Brain pericyte (primary cell): ENCODE data around the gene SEMA3E.

Experiments
- DNase-seq: peaks from one replicate; pipeline ENCODE4 v3.0.0-alpha.2; 2012; ENCODE audit warnings: low read depth, low spot score

Gene SEMA3E

DNA sequence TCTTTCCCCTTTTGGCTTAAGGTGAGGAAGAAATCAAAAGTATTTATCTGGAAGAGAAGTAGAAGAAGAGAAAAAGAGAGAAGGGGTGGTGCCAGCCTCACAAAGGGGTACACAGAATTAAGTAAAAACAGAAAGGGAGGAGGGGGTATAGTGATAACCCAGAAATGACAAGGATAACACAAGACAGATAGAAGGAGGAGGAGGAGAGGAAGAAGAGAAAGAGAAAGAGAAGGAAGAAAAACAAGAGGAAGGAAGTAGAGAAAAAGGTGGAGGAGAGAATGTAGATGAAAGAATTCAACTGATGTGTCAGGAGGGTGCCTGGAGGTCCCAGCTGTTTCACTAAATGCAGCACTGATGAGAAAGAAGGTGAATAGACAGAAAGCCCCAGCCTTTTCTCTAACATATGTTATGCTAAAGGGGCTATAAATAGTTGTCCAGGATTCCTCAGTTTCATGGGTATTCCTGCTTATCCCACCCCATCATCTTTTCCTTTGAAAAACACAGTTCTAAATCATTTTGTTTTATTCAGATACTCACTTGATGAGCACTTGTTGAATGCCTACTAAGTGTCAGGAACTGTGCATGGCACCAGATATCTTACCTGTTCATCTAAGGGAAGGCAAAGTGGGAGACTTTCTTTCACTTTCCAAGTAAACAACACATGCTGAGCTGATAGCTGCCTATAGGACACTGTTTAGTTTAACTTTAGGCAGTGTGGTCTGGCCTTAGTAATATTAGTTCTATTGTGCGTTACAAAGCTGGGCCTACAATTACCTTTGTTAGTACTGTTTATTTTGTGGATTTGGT, 8.0 kb downstream of the SEMA3E start:
- DNase-seq: no peak

DNA sequence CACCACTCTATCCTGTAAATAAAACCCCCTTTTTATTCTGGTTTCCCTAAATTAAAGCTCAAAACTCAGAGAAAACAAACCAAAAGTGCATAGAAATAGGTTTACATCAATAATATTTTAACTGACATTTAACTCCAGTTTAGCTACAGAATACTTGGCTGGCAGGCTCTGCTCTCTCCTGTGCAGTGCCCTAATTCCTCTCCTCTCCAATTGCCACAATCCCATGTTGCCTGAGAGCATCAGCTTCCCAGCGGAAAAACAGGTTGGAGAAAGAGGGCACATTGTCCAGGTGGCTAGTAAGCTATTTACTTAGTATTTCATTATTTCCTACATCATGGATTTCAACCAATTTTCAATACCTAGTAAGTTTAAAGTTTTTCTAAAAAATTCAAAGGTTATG, 8.7 kb downstream of the SEMA3E start:
- DNase-seq: no peak

DNA sequence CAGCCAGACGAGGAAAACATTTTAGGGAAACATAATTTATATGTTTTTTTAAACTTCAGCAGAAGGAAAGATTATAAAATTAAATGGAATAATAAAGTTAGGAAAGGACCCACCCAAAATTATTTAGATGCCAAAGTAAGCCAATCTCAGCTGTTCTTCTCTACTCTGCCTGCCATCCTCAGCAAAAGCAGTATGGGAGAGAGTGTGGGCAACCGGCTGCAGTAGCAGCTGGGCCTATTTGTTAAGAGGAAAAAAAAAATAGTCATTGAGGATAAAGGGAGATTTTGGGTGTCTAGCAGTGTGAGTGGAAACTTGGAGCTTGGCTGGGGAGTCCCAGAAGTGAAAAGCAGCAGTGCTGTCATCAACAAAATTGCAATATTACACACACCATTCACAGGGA, 15.4 kb downstream of the SEMA3E start:
- DNase-seq: no peak

DNA sequence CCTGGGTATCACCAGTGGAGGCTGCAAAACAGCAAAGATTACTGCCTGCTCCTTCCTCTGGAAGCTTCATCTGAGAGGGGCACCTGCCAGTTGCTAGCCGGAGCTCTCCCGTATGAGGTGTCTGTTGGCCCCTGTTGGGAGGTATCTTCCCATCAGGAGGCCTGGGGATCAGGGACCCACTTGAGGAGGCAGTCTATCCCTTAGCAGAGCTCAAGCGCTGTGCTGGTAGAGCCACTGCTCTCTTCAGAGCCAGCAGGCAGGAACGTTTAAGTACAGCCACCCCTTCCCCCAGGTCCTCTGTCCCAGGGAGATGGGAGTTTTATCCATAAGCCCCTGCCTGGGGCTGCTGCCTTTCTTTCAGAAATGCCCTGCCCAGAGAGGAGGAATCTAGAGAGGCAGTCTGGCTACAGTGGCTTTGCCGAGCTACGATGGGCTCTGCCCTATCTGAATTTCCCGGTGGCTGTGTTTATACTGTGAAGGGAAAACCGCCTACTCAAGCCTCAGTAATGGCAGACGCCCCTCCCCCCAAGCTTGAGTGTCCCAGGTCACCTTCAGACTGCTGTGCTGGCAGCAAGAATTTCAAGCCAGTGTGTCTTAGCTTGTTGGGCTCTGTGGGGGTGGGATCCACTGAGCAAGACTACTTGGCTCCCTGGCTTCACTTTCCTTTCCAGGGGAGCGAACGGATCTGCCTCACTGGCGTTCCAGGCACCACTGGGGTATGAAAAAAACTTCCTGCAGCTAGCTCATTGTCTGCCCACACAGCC, 19.6 kb downstream of the SEMA3E start:
- no peak for DNase-seq

DNA sequence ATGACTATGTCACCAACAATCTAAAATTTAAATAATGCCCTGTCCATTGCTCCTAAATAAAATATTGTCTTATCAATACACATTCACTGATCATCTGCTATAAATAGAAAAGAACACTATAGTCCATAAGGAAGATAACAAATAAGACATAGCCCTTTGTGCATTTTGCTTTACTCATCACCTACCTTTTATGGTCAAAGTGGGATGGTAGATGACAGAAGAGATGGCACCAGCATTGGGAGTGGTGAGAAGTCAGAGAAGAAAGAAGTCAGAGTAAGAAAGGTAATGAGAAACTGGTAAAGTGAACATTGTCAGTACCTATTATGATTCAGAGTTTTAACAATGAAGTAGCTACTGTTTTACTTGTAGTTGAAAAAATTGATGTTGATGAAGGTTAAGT, 31.1 kb downstream of the SEMA3E start:
- DNase-seq: no peak

DNA sequence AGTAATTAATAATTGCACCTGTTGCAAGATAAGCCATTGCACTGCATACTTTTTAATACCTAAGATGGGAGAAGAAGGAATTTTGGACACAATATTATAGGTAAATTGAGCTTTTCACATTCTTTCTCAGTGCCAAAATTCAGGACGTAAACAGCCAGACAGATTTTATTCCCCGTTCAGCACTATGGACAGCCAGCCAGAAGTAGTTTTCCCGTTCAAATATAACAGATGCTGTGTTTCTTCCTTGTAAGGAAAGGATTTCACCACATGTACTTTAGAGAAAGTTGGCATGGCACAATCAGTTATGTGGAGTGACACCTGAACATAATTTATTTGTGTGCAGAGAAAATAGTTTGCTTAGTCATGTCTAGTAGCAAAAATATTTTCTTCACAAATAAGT, 34.8 kb downstream of the SEMA3E start:
- DNase-seq: no peak

DNA sequence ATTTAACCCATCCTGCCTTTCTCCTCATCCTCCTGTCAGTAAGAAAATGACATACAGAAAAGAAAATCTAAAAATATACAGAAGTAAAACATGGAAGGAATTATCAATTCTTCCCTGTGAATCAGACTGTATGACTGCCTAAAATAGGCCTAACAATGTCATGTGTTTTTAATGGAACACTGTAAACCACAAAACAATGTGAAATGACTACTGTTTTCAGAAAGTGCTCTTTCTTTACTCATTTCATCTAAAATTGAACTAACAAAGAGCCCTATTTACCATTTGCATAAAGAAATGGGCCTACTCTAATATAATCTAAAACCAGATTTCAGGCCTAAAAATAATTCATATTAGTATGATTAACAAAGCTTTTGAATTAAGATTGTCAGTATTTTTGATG, 35.7 kb downstream of the SEMA3E start:
- DNase-seq: no peak

DNA sequence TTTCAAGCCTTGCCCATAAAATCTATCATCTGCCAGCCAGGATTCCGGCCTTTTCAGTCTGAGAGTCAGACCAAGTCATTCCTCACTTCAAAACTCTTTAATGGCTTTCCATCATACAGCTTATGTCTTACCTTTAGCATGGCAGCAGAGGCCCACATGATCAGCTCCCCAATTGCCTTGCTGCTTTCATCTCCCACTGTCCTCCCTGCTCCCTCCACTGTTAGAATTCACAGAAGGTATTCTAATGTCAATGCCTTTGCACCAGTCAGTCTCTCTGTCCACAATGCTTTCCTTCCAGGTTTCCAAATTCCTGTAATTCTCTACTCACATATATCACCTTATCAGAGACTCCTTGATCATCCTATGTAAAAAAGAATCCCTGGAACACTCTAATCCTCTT, 37.2 kb downstream of the SEMA3E start:
- DNase-seq: no peak

DNA sequence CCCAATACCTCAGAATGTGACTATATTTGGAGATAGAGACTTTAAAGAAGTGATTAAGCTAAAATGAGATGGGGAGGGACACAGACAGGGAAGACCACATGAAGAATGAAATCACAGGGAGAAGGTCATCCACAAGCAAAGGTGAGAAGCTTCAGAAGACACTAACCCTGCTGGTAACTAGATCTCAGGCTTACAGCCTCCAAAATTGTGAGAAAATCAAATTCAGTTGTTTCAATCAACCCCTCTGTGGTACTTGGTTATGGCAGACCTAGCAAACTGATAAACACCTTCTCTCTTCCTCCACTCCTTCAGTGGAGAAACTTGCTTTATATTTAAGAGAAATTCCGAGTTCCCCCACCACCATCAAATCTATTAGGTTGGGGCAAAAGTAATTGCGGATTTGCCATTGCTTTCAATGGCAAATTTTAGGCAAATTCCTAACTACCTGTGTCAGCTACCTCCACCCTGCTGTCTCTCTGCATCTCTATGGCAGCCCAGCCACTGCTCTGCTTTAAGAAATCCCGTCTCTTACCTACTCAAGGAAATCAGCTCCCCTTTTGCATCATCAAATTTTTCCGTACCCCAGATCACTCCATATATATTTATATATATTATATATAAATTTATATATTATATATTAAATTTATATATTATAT, 38.2 kb downstream of the SEMA3E start:
- no peak for DNase-seq

DNA sequence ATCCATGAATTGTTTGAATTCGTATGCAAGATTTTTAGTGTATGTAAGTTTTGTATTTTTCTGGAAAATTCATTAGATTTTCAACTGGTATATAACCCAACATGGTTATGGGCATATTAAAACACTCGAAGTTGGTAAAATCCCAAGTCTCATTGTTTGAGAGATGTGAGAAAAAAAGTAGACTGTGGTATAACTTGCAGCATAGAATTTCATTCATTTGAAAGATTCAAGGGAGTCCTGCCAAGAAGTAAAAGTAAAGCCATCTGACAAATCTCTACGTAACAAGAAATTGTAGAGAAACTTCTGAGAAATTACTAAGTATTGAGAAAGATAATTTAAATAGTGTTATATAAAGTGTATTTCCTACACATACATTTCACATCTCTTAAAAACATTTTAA, 40.2 kb downstream of the SEMA3E start:
- no peak for DNase-seq

DNA sequence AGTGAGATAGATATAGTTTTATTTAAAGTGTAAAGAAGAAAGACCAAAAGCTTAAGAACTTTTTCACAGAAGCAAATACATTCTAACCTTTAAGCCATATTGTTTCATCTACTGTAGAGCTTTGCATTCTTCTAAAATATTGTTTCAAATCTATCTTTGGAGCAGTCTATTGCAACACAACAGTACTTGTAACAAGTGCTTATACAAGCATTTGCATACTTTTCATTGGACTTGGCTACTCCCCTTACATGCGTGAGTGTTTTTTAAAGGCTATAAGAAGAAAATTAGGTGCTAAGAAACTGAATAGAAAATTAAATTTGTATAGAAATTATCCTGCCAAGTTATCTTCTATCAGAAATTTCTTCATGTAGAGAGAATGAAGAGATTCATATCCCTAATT, 45.3 kb downstream of the SEMA3E start:
- no peak for DNase-seq

DNA sequence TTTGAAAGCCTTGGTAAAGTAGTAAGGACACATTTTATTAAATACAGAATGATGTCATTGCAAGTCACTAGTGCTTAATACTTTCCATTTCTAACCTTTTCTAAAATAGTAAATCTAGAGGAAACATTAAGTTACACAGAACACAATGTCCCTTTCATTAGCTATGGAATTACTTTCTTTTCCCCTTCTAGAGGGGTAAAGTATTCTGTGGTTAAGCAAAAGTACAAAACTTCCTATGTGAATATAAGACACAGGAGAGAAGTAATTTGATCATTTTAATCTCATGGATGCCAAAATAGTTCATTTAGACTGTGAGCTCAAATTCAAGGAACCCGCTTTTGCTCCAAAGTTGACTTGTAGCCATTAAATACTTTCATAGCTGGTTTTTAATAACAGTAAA, 49.8 kb downstream of the SEMA3E start:
- no peak for DNase-seq

DNA sequence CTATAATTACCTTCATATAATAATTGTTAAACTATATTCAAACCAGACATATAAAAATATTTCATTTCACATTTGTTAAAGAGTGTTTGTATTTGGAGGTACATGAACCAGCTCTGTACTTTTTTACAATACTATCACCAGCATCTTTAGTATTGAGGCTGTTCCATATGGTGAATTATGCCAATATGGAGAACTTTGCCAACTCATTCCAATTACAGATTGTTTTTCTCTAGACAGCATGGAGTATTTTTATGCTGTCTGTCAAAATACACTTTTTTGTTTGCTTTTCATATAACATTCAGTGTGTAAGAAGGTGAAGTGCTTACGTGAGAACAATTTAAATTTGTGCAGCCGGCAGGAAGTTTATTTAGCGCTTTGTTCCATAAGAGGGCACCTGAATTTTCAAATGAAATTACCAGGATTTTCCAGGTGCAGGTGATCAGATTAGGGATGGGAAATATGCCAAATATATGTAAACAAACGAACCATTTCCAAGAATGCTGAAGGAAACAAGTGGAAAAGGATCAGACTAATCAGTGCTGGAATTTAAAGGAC, 54.9 kb downstream of the SEMA3E start:
- no peak for DNase-seq

DNA sequence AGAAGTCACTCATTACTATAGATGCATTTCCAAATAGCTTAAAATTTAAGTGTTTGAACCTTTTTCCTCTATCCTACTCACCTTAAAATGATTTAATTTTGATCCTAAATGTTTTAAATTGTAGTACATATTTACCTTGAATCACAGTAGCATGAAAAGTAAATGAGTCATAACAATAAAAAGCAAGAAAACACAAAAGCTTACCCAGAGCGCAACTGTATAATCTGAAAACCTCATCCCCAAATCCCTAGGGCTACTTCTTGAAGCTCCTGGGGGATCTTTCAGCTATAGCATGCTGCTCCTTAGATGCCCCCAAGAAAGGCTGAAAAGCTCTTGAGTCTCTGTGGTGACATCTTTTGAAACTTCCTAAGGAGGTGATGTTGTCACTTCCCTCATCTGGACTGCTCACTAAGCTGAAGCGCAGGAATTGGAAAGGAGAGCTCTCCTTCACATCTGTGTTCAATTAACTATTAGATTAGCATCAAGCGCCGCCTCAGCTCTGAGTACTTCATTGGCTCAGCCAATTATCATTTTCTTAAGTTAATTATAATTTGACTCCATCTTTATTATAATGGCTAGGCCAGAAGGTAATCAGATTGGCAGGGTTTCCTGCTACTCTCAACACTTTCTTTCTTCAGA, 60.2 kb downstream of the SEMA3E start:
- no peak for DNase-seq

DNA sequence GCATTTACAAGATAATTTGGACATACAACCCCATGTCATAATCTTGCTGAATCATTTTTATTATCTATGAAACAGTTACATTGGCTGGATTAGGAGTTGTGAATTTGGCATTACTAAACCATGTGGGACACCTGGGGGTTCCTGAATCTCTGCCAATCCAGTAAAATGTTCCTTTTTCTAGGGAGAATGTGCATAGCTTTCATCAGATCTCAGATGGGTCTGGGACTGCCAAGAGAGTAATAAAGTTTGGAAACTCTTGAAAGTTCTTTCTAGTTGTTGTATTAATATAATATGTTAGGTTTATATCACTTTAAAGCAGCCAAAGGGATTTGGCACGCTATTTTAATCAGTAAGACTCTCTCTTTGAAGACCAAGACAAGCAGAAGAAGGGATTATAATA, 62.7 kb downstream of the SEMA3E start:
- DNase-seq: no peak

DNA sequence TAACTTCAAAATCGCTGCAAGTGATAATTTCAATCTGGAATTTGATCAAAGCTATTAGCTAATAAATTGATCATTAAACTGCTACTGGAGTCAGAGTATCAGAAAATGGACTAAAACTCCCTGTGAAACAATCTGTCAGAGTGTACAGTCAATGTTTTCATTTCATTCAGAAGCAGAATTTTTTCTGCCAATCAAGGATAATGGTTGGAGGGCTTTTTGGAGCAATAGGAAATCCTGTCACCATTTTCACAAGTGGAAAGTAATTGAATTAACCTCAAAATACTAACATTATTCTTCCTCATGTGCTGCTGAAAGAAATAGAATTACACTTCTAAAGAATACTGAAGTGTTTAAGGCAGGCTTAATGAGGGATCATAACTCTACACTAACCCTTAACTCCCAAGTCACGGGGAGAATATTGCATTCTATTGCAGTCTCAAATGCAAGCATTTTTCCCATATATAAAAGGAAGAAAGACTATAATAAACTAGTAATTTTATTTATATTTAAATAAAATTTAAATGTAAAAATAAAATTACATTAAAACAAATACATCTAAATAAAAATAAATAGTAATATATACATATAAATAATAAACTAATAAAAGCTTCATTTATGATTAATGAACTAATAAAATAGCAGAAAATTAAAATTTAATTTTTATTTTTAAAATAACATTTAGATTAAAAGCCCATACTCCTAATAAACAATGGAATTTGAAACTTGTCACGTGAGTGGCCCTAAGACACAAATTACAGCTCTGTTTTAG, 67.1 kb downstream of the SEMA3E start:
- no peak for DNase-seq

DNA sequence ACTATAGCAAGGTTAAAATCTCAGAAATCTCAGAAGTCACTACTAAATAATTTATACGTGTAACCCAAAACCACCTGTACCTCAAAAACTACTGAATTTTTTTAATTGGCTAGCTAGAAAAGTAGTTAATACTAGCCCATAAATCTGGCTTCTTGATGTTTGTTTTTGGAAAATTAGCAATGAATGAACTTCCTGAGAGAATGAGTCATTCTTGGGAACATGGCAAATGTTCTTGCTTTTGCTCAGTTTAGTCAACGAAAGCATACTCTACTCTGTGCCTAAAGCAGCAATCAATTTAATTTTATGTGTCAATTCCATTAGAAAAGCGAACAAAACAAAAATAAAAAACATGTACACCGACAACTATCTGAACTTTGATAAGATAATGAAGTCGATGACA, 69.2 kb downstream of the SEMA3E start:
- no peak for DNase-seq

DNA sequence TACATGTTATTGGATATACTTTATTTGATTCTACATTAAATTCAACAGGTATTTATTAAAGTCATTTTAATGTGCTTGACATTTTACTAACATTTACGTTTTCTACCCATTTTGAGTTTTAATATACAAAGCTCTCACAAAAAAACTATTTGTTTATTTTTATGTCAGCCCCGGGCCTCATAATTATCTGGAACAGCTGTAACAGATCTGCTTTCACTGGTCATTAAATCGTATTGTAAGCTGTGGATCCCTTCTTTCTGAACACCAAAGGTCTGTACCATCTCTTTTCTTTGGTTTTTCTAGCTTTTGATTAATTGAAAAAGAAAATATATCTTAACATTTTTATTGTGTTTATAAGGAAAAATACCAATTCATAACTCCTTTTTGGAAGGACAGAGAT, 73.5 kb downstream of the SEMA3E start:
- DNase-seq: no peak

DNA sequence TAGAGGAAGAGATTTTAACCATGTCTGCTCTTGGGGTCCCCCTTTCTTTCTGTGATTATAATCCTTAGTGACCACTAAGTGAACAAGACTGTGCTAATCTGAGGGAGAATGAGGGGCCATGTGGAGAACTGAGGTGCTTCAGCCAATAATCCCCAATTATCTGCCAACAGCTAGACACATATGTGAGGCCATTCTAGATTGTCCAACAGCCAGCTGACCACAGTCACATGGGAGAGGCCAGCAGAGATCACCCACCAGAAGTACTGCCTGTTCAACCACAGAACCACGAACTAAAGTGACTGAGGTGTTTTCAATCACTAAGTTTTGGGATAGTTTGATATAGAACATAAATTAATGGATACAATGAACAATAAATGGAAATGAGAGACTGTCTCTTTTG, 74.3 kb downstream of the SEMA3E start:
- DNase-seq: no peak

DNA sequence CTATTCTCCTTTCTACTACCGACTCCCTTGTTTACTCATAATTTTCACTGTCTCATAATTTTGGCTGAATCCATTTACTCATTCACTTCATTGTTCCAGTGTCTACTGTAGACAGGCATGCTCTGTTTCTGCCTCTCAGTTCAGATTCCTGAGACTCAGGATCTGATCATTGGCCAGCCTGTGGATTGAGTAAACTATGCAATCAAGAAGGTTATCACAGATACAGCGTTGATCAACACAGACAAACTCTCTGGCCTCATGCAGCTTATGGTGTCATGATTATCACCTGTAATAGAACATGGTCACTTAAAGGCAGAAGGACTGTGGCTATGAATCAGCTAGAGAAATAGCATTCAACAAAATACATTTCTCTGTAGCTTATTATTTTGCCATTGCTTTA, 86.0 kb downstream of the SEMA3E start:
- no peak for DNase-seq

DNA sequence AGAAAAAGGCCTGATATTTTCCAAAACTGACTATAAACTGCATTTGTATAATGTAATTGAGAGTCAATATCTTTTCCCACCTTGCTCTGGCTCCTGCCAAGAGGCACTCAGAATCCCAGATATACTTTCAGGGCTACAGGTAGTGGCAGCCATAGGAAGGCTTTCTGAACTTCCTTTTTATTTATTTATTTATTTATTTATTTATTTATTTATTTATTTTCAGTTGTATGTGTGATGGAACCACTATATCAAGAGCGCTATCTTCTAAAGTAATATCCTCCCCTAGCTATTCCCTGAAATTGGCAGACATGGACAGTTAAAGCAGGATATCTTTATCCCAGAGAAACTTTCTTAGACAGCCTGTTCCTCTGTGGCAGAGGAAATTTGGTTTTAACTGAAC, 86.7 kb downstream of the SEMA3E start:
- DNase-seq: no peak
